GM19438 (cell line): ENCODE results near the gene GPANK1.

Experiments used
- ATAC-seq: cut with Tn5 transposase; IDR thresholded peaks from one replicate; pipeline ENCODE4 v1.9.1; 2021; ENCODE audit warnings: low read depth; ENCODE audit not compliant: unreplicated experiment

GPANK1 gene

GRCh38 chr6:31663961-31664789 is 622 bp downstream of the GPANK1 start:
- ATAC-seq, result no peak

- ATAC-seq, result no peak
These were observed 1.5 kb downstream of the GPANK1 start for GRCh38 chr6:31663126-31663960.

- no peak for ATAC-seq
These were observed 2.6 kb downstream of the GPANK1 start for GRCh38 chr6:31662124-31662723.

GRCh38 chr6:31661262-31662123 is 3.3 kb downstream of the GPANK1 start:
- ATAC-seq, result no peak

GRCh38 chr6:31660381-31661261 is 4.2 kb downstream of the GPANK1 start, which contains the start of gene C6orf47:
C6orf47 (minus strand) TSS chr6:31660778; CDS start chr6:31659947, 831 bp downstream.
- peak; percentile 45 for ATAC-seq

- no peak for ATAC-seq
These were observed 5.0 kb downstream of the GPANK1 start for GRCh38 chr6:31659649-31660380.

- no peak for ATAC-seq
These were observed 5.7 kb downstream of the GPANK1 start for GRCh38 chr6:31658983-31659648.

- ATAC-seq, result no peak
These were observed 6.6 kb downstream of the GPANK1 start for GRCh38 chr6:31658158-31658688.

- ATAC-seq, result no peak
These were observed 7.2 kb downstream of the GPANK1 start for GRCh38 chr6:31657406-31658157.

GRCh38 chr6:31655349-31656237 is 9.2 kb downstream of the GPANK1 start, which contains the start of gene APOM:
APOM (plus strand) TSS chr6:31655894; CDS start chr6:31655967, 73 bp downstream.
- ATAC-seq, result no peak

- ATAC-seq, result no peak
These were observed 10.0 kb downstream of the GPANK1 start for GRCh38 chr6:31654574-31655348.

GRCh38 chr6:31652925-31653724 is 11.7 kb downstream of the GPANK1 start:
- ATAC-seq, result peak; percentile 64

GRCh38 chr6:31651602-31652191 is 13.1 kb downstream of the GPANK1 start:
- ATAC-seq, result peak; percentile 37

- ATAC-seq, result no peak
These were observed 19.5 kb downstream of the GPANK1 start for GRCh38 chr6:31645325-31645724.
